Naive thymus-derived CD4-positive, alpha-beta T cell (primary cell): ENCODE measurements around the gene TGFB2. TPM values are rescaled to one million over a fixed set of nuclear protein-coding genes. Genes with fewer than 3 reads are reported as not detected.

Experiments used
- ATAC-seq: fragments of 150-1000 bp; cut with Tn5 transposase; 2 replicates; pipeline ENCODE4 v1.10.0; 2021; ENCODE audit warnings: mild to moderate bottlenecking, moderate library complexity
- CTCF ChIA-PET: fragments of 350-600 bp; sonication (Branson Sonifier 250); formaldehyde crosslinking; loops from one replicate; lab custom pipeline; 2021; ENCODE audit warnings: antibody characterized with exemption; lab: Charles Lee
- POLR2A ChIA-PET: fragments of 350-600 bp; sonication (Branson Sonifier 250); formaldehyde crosslinking; loops from one replicate; lab custom pipeline; 2021; ENCODE audit warnings: antibody characterized with exemption, inconsistent platforms; lab: Charles Lee
- DNase-seq, 9 donors: peaks; one replicate each; pipeline versions ENCODE4 v3.0.0 to v3.0.0-alpha.2; 2020 to 2022; ENCODE audit warnings: mixed read lengths in 1 of 9
- H3K27ac ChIP-seq: one replicate; pipeline ENCODE4 v1.7.0; 2013; ENCODE audit warnings: mild to moderate bottlenecking, low read depth, low read length, moderate library complexity
- H3K27me3 ChIP-seq, 2 donors: one replicate each; pipeline ENCODE4 v1.7.0; 2013; ENCODE audit warnings: low read length in 2 of 2, mild to moderate bottlenecking in 2 of 2, moderate library complexity in 2 of 2; ENCODE audit not compliant: control insufficient read depth in 2 of 2, insufficient read depth in 2 of 2
- H3K36me3 ChIP-seq, 3 experiments: 1 replicate in 2 of 3; 2 replicates in 1 of 3; pipeline ENCODE4 v1.7.0; 2013; ENCODE audit warnings: low read length in 3 of 3, mild to moderate bottlenecking in 3 of 3, moderate library complexity in 1 of 3; ENCODE audit not compliant: insufficient read depth in 3 of 3, control insufficient read depth in 2 of 3
- H3K4me1 ChIP-seq, 2 donors: one replicate each; pipeline ENCODE4 v1.7.0; 2013; ENCODE audit warnings: low read length in 2 of 2, mild to moderate bottlenecking in 2 of 2, moderate library complexity in 1 of 2; ENCODE audit not compliant: control insufficient read depth in 2 of 2, insufficient read depth in 2 of 2
- H3K4me3 ChIP-seq: 2 replicates; pipeline ENCODE4 v1.7.0; 2013; ENCODE audit warnings: mild to moderate bottlenecking, low read length
- H3K9me3 ChIP-seq, 3 experiments: 1 replicate in 2 of 3; 2 replicates in 1 of 3; pipeline ENCODE4 v1.7.0; 2013; ENCODE audit warnings: low read length in 3 of 3; ENCODE audit not compliant: control insufficient read depth in 2 of 3
- H3K27ac Mint-ChIP-seq, 9 donors: one replicate each; pipeline ENCODE4 v1.8.0; 2020 to 2022; ENCODE audit warnings: mixed read lengths in 9 of 9, mild to moderate bottlenecking in 8 of 9, moderate library complexity in 5 of 9, inconsistent platforms in 2 of 9
- H3K27me3 Mint-ChIP-seq, 5 donors: one replicate each; pipeline ENCODE4 v1.8.0; 2021 to 2022; ENCODE audit warnings: mixed read lengths in 5 of 5, mild to moderate bottlenecking in 1 of 5
- H3K36me3 Mint-ChIP-seq, 5 donors: one replicate each; pipeline ENCODE4 v1.8.0; 2020 to 2022; ENCODE audit warnings: mixed read lengths in 5 of 5, mild to moderate bottlenecking in 3 of 5, inconsistent platforms in 1 of 5
- H3K4me1 Mint-ChIP-seq, 7 donors: one replicate each; pipeline ENCODE4 v1.8.0; 2020 to 2022; ENCODE audit warnings: mixed read lengths in 7 of 7, mild to moderate bottlenecking in 3 of 7, inconsistent platforms in 1 of 7
- H3K4me3 Mint-ChIP-seq, 10 donors: one replicate each; pipeline ENCODE4 v1.8.0; 2020 to 2022; ENCODE audit warnings: mild to moderate bottlenecking in 10 of 10, mixed read lengths in 10 of 10, moderate library complexity in 6 of 10, inconsistent platforms in 2 of 10
- H3K9me3 Mint-ChIP-seq, 11 donors: one replicate each; pipeline ENCODE4 v1.8.0; 2020 to 2022; ENCODE audit warnings: mixed read lengths in 11 of 11, mild to moderate bottlenecking in 4 of 11, inconsistent platforms in 1 of 11, moderate library complexity in 1 of 11
- intact Hi-C, 2 donors: fragments of 100-400 bp; cut with micrococcal nuclease; formaldehyde crosslinking; loops; one replicate each; pipeline ENCODE4 v1.15.1; 2023
- polyA plus RNA-seq, 2 donors: library from polyadenylated mRNA; unstranded; fragments of 300-500 nt; fragmentation: Illumina TruSeq; gene quantifications; one replicate each; pipeline ENCODE4 v1.2.3, GENCODE V29; 2021
- total RNA-seq, 6 experiments: library from RNA in 5 of 6; stranded (reverse) in 5 of 6; gene quantifications; 1 replicate in 5 of 6; 2 replicates in 1 of 6; pipeline ENCODE4 v1.2.3 and lab custom pipeline; 2021 to 2026

TGFB2 gene
- total and polyA plus RNA-seq, 7 experiments from 2014 or later, result not detected

- Mint-ChIP-seq H3K36me3 (no peaks in the 10 kb centered on the region), H3K27me3 (peaks cover 0 to 12% (median 0%) of the 10 kb centered on the region in 5 donors), H3K9me3 (peaks cover 0 to 14% (median 0%) of the 10 kb centered on the region in 11 donors), H3K4me3 (no peak overlapping the region), H3K4me1 (no peaks in the 10 kb centered on the region), H3K27ac (no peak overlapping the region)
- DNase-seq (no peak), ATAC-seq (no peak)
- POLR2A ChIA-PET, result no interaction called here
- intact Hi-C loops, result no loop called here
- Histone ChIP-seq H3K36me3 (no peaks in the 10 kb centered on the region), H3K9me3 (no peaks in the 10 kb centered on the region), H3K4me3 (no peak overlapping the region), H3K27me3 (no peaks in the 10 kb centered on the region), H3K4me1 (no peaks in the 10 kb centered on the region), H3K27ac (no peak overlapping the region)
- CTCF ChIA-PET, result no interaction called here
These were observed 102.0 kb downstream of the TGFB2 start for GRCh38 chr1:218447010-218447689.

DNA sequence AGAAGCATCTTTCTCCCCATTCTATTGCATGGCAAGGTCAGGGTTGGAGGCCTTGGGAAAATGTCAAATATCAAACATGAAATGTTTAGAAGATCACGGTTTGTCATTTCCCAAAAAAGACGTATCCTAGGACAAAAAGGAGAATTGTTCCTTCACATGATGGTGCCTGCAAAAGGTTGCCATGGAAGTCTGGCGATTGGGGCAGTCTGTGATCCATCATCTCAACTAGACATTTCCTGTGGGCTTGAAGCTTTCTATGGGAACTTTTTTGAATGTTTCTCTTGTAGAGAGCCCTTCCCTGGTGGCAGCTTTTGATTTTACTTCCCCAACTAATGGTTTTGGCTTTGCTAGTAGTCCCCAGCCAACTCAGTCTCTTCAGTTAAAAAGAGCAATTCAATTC, 106.3 kb downstream of the TGFB2 start:
- no peaks in the 10 kb centered on the region for H3K4me1 ChIP-seq
- Mint-ChIP-seq H3K36me3 (no peaks in the 10 kb centered on the region), H3K27me3 (peaks cover 0 to 12% (median 4%) of the 10 kb centered on the region in 5 donors), H3K4me1 (no peaks in the 10 kb centered on the region), H3K27ac (no peak overlapping the region), H3K9me3 (peaks cover 0 to 14% (median 0%) of the 10 kb centered on the region in 11 donors), H3K4me3 (no peak overlapping the region)
- intact Hi-C loops, result no loop called here
- ATAC-seq (no peak), DNase-seq (no peak)
- ChIA-PET POLR2A (no interaction called here), CTCF (no interaction called here)
- no peak overlapping the region for H3K27ac ChIP-seq
- no peaks in the 10 kb centered on the region for H3K36me3 ChIP-seq
- no peaks in the 10 kb centered on the region for H3K27me3 ChIP-seq
- no peak overlapping the region for H3K4me3 ChIP-seq
- H3K9me3 ChIP-seq, result no peaks in the 10 kb centered on the region

DNA sequence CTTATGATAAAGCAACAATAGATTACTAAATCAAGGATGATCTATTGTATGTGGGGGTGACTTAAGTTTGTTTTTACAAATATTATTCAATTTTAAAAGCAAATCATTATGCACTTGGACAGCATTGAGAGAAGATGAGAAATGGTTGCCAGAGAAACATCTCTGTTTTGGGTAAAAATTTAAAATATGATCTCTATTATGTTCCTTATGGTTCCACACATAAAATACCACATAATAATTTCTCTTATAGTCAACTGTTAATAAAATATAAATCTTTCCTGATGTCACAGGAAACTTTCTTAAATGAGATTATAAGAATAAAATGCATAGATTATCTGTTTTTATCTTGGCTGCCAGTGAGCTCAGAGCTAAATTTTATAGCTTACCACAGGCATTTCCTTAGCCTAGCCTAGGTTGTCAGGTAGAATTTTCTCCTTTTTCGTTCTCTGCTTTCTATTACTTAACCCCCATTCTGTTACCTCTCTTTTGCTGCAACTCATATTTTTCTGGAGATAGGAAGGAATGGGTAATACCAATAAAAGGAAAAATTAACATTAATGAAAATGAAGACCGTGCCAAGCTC, 109.7 kb downstream of the TGFB2 start:
- H3K27ac Mint-ChIP-seq, result no peak overlapping the region
- Histone ChIP-seq H3K27me3 (no peaks in the 10 kb centered on the region), H3K4me1 (no peaks in the 10 kb centered on the region), H3K9me3 (no peaks in the 10 kb centered on the region), H3K4me3 (no peak overlapping the region), H3K36me3 (no peaks in the 10 kb centered on the region), H3K27ac (no peak overlapping the region)
- ATAC-seq (no peak), DNase-seq (no peak)
- ChIA-PET CTCF (no interaction called here), POLR2A (no interaction called here)
- intact Hi-C loops, result no loop called here
- peaks cover 0 to 5% (median 0%) of the 10 kb centered on the region in 11 donors for H3K9me3 Mint-ChIP-seq
- no peaks in the 10 kb centered on the region for H3K36me3 Mint-ChIP-seq
- H3K4me3 Mint-ChIP-seq, result no peak overlapping the region
- peaks cover 0 to 4% (median 4%) of the 10 kb centered on the region in 5 donors for H3K27me3 Mint-ChIP-seq
- H3K4me1 Mint-ChIP-seq, result peaks cover 0 to 1% (median 0%) of the 10 kb centered on the region in 7 donors

DNA sequence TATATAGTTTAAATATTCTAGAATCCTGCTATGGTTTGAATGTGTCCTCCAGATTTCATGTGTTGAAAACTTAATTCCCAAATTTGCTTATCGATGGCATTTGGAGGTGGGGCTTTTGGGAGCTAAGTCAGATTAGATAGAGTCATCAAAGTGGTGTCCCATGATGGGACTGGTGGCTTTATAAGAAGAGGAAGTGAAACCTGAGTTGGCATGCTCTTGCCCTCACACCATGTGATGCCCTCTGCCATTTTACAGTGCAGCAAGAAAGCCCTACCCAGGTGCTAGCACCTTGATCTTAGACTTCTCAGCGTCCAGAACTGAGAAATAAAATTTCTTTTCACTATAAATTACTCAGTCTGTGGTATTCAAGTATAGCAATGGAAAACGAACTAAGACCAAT, 111.3 kb downstream of the TGFB2 start:
- CTCF ChIA-PET, result no interaction called here
- DNase-seq (no peak), ATAC-seq (no peak)
- Mint-ChIP-seq H3K27ac (no peak overlapping the region), H3K27me3 (peaks cover 0 to 4% (median 4%) of the 10 kb centered on the region in 5 donors), H3K36me3 (no peaks in the 10 kb centered on the region), H3K4me3 (no peak overlapping the region), H3K4me1 (peaks cover 0 to 1% (median 0%) of the 10 kb centered on the region in 7 donors), H3K9me3 (peaks cover 0 to 5% (median 0%) of the 10 kb centered on the region in 11 donors)
- H3K36me3 ChIP-seq, result no peaks in the 10 kb centered on the region
- H3K27me3 ChIP-seq, result no peaks in the 10 kb centered on the region
- no peaks in the 10 kb centered on the region for H3K9me3 ChIP-seq
- POLR2A ChIA-PET, result no interaction called here
- no peak overlapping the region for H3K4me3 ChIP-seq
- no peak overlapping the region for H3K27ac ChIP-seq
- H3K4me1 ChIP-seq, result no peaks in the 10 kb centered on the region
- intact Hi-C loops, result no loop called here

- CTCF ChIA-PET, result no interaction called here
- no peaks in the 10 kb centered on the region for H3K9me3 ChIP-seq
- H3K4me3 ChIP-seq, result no peak overlapping the region
- no peaks in the 10 kb centered on the region for H3K4me1 ChIP-seq
- H3K9me3 Mint-ChIP-seq, result peaks cover 0 to 5% (median 0%) of the 10 kb centered on the region in 11 donors
- H3K27me3 Mint-ChIP-seq, result peaks cover 0 to 4% (median 4%) of the 10 kb centered on the region in 5 donors
- POLR2A ChIA-PET, result no interaction called here
- no peaks in the 10 kb centered on the region for H3K36me3 Mint-ChIP-seq
- no peak overlapping the region for H3K27ac Mint-ChIP-seq
- intact Hi-C loops, result no loop called here
- H3K27ac ChIP-seq, result no peak overlapping the region
- no peaks in the 10 kb centered on the region for H3K27me3 ChIP-seq
- no peak overlapping the region for H3K4me3 Mint-ChIP-seq
- DNase-seq (no peak), ATAC-seq (no peak)
- peaks cover 0 to 1% (median 0%) of the 10 kb centered on the region in 7 donors for H3K4me1 Mint-ChIP-seq
- no peaks in the 10 kb centered on the region for H3K36me3 ChIP-seq
These were observed 114.3 kb downstream of the TGFB2 start for GRCh38 chr1:218459450-218459849.

GRCh38 chr1:218459878-218460711, 115.0 kb downstream of the TGFB2 start:
- H3K27ac ChIP-seq, result no peak overlapping the region
- no peaks in the 10 kb centered on the region for H3K36me3 Mint-ChIP-seq
- H3K27me3 Mint-ChIP-seq, result peaks cover 0 to 4% (median 4%) of the 10 kb centered on the region in 5 donors
- no peaks in the 10 kb centered on the region for H3K36me3 ChIP-seq
- DNase-seq, result no peak
- H3K9me3 Mint-ChIP-seq, result peaks cover 0 to 5% (median 0%) of the 10 kb centered on the region in 11 donors
- no peaks in the 10 kb centered on the region for H3K27me3 ChIP-seq
- no peak overlapping the region for H3K4me3 ChIP-seq
- H3K4me1 ChIP-seq, result no peaks in the 10 kb centered on the region
- intact Hi-C loops, result no loop called here
- H3K4me1 Mint-ChIP-seq, result peaks cover 0 to 1% (median 0%) of the 10 kb centered on the region in 7 donors
- CTCF ChIA-PET, result no interaction called here
- H3K27ac Mint-ChIP-seq, result no peak overlapping the region
- H3K4me3 Mint-ChIP-seq, result no peak overlapping the region
- H3K9me3 ChIP-seq, result no peaks in the 10 kb centered on the region
- POLR2A ChIA-PET, result no interaction called here
- ATAC-seq, result peak; percentile 18
